T-helper 2 cell (primary cell): ENCODE results near the gene NPM1.
"Not testable (repeated sequence)": the region's sequence is repeated elsewhere in the genome, so short reads cannot be mapped to it uniquely, and the experiment has no call there.

ENCODE experiments used
- DNase-seq, 5 experiments: peaks; one replicate each; pipeline versions ENCODE4 v3.0.0 to v3.0.0-alpha.2; 2012 to 2022

NPM1 gene

DNA sequence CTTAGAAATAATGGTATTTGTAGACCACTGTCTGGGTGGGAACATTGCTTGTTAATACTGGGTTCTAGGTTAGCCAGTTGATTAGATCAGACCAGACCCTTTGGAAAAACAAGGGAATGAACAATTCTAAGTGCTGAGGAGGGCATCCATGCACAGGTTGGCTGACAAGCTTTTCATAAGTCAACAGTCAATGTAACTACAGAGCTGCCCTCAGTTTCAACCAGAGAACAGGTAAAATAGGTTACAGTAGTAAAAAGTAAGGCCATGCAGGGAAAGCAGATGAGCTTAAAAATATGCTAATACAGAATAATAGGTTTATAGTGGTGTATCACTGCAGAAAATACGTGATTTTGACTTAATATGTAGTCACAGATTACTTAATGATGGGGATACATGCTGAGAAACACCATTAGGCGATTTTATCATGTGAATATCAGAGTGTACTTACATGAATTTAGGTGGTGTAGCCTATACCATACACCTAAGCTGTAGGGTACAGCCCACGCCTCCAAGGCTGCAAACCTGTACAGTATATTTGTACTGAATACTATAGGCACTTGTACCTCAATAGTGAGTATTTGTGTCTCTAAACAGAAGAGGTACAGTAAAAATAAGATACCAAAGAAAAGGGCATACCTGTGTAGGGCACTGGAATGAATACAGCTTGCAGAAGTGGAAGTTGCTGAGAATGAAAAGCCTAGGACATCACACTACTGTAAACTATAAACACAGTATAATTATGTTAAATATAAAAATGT lies 25.7 kb downstream of the NPM1 start:
- DNase-seq = no peak

DNA sequence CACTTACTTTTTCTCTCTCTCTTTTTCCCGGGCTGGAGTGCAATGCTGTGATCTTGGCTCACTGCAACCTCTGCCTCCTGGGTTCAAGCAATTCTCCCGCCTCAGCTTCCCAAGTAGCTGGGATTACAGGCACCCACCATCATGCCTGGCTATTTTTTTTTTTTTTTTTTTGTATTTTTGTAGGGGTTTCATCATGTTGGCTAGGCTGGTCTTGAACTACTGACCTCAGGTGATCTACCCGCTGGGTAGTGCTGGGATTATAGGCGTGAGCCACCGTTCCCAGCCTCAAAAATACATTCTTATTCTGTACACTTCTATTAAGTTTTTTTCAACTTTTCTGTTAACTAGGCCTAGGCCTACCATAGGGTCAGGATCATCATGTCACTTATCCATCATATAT lies 26.3 kb downstream of the NPM1 start:
- DNase-seq = not testable (repeated sequence)

DNA sequence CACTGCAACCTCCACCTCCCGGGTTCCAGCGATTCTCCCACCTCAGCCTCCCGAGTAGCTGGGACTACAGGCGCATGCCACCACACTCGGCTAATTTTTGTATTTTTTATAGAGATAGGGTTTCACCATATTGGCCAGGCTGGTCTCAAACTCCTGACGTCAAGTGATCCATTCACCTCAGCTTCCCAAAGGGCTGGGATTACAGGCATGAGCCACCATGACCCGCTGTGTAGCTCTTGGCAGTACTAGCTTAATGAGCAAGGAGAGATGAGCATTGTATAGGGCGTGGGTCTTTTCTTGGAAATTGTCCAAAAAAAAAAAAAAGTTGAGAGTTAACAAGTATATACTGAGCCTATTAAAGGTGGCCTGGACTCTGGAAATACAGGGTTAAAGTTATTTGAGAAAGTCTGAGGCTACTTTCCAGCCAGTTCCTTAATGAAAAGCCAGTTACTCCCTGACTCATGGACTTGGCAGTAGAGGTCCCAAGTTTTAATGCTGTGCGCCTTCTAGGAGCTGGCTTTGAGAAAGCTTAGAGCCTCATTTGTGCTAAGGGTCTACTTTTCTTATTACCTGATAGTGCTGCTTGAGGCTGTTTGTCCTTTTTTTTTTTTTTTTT lies 27.6 kb downstream of the NPM1 start:
- DNase-seq = no peak

DNA sequence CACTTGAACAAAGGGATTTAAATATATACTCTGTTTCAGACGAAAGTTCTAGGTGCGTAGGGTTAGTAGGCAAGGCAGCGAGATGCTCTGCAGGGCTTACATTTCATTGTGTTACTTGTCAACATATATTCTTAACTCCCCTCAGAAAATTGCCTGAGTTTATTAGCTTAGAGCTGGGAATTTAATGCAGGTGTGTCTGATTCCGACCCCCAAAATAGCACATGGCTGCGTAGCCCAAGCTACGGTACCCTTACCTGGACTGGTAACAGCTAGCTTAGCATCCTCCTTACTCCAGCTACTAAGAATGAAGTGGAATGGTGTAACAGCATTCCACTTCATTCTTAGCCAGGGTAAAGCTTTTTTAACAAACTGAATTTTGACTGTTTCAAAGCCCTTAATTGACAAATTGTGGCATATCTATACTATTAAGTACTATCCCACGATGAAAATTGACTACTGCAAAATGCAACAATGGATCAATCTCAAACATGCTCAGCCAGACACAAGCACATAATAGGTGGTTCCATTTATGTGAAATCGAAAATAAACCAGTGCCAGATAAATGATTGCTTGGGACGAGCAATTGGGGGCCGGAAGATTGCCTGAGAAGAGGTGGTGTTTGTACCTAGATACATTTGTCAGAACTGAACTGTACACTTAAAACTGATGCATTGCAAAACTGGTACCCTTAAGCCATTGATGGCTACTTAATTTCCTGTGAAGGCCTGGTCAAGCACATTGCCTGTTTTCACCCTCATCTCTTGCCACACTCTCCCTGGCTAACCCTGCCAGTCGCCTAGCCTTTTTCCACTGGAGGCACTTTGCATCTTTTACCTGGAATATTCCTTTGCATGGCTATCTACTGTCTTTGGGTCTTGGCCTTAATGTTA lies 28.8 kb downstream of the NPM1 start:
- DNase-seq = no peak

DNA sequence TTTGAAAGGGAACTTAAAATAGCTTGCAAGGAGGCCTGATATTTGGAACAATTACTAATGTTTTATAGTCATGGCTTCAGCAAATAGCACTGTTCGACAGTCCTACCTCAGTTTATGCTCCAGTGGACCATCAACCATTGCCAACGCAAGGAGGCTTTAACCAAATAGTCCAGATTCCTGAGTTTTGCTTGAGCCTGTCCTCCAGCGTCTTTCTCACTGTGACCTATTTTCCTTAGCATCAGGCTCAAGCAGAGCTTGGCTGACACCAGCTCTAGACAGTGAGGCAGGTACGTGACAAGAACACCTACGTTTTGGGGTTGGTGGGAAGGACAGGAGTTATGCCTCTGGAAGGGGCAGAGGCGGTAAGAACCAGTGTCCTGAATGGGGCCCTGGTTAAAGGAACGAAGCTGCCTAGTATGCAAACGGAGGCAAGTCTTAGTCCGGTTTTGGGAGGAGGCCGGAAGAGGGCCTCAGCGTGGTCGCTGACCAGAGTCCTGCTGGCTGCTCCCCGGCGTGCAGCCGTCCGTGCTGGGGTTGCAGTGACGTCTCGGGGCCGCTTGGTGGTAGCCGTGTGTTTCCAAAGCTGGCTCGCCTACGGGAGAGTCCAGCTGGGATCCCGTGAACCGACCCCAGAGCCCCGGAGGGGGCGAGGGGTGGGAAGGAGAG lies 30.8 kb downstream of the NPM1 start:
- peak in 4 of 5 experiments; percentile 9 to 43 (median 36) for DNase-seq

DNA sequence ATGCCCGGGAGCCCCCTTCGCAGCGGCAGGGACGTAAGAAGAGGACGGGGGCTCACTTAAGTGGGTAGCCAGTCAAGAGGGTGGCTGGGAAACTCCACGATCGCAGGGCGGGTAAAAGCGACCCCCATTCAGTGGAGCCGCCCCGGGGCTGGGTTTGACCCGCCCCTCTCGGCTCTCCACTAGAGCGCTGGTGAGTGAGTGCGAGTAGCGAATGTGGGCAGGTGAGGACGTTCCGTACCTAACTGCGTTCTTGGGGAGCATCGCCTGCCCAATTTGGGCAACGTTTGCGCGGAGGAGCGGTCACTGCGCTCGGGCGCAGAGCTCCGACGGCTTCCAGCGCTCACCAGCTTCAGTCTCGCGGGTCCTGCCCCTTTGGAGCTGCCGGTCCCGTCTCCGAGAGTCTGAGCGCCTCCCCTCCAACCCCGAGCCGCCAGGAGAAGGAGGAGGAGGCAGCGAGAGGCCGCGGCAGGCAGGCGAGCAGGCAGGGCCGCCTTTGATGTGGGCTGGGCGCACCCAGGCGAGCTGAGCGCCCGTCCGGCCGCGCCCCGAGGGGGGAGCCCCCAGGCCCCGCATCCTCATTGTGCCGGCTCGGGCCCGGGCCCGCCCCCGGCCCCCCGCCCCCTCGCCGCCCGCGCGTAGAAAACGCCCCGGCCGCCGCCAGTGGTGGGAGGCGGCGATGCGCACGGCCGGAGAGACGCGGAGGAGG lies 31.5 kb downstream of the NPM1 start, which contains the start of gene FGF18:
FGF18 (plus strand) TSS at position 666 of the 706 bp plus-strand sequence. CDS start 553 bp downstream, outside the sequence.
- peak in 3 of 5 experiments; percentile 27 to 41 (median 39) for DNase-seq

DNA sequence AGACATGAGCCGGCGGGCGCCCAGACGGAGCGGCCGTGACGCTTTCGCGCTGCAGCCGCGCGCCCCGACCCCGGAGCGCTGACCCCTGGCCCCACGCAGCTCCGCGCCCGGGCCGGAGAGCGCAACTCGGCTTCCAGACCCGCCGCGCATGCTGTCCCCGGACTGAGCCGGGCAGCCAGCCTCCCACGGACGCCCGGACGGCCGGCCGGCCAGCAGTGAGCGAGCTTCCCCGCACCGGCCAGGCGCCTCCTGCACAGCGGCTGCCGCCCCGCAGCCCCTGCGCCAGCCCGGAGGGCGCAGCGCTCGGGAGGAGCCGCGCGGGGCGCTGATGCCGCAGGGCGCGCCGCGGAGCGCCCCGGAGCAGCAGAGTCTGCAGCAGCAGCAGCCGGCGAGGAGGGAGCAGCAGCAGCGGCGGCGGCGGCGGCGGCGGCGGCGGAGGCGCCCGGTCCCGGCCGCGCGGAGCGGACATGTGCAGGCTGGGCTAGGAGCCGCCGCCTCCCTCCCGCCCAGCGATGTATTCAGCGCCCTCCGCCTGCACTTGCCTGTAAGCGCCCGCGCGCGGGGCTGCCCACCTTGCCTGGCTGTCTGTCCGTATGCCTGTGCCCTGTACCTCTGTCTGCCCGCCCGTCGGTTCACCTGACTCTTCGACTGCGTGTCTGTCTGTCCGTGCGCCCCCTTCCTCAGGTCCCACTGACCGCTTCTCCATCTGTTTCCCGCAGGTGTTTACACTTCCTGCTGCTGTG lies 32.2 kb downstream of the NPM1 start:
- peak in 1 of 5 experiments; percentile 66 for DNase-seq

DNA sequence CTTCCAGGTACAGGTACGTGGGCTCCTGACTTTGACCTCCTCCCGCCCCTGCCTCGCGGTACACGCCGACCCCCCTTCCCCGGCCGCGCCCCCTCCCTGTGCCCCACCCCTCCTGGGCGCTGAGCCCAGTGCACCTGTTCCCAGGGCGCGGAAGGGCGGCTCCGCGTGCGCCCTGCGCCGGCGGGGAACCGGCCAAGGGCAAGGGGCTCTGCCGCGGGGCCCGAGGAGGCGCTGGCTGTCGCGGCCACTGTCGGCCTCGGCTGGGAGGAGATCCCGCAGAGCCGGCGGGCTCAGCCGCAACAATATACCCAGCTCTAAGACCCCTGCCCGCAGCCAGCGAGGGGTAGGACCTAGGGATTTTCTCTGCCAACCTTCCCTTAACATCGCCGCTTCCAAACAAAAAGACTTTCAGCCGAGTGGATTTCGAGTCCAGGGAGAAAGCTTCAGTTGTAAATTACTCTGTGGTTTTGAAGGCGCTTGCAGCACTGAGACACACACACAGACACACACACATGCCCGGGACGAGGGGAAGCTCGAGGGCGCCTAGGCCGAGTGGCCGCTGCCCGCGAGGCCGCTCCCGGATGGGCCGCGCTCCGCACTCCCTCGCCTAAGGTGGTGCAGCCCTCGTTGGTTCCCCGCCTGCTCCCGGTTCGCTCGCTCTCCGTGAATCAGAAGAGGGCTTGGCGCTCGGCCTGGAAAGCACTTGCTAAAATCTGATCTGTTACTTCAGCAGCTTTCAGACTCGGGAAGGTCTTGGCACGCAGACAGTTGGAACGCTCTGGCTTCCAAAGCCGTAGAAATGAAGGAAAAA lies 33.0 kb downstream of the NPM1 start:
- no peak for DNase-seq

DNA sequence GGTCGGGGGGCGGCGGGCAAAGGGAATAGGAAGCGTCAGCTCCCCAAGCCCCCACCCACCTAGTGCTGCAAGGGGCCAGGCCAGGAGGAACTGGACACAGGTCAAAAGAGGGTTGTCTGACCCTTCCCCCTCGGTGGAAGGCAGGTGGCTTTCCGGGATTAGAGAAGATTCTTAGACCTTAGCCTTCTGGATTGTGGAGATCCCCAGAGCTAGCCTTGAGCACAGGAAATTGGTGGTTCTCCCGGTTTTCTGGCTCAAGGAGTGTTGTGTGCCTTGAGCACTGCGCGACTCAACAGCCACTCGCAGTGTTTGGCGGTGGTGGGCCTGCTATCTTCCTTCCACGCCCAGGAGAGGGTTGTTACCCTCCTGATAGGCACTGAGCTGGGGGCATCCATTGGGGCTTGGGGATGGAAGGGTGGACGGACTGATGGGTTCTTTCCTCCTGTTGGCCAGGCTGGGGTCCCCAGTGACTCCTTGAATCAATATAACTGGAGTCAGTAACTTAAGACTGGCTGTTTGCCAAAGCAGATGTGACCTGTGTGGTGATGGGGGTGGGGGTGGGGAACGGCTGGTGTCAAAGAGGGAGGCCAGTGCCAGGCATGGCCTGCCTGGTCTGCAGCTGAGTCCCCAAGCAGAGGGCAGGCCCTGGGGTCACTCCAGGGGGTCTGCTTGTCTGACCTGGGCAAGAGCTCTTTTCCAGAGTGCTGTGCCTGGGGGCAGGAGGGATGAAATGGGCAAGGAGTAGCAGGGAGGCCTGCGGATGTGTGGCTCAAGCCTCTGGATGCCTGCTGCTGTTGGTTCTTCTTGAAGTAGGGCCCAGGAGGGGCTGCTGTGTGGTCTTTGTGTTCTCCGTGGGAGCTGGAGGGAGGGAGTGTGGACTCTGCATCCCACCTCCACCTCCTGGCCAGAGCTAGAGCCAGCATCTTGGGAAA lies 33.9 kb downstream of the NPM1 start:
- no peak for DNase-seq

DNA sequence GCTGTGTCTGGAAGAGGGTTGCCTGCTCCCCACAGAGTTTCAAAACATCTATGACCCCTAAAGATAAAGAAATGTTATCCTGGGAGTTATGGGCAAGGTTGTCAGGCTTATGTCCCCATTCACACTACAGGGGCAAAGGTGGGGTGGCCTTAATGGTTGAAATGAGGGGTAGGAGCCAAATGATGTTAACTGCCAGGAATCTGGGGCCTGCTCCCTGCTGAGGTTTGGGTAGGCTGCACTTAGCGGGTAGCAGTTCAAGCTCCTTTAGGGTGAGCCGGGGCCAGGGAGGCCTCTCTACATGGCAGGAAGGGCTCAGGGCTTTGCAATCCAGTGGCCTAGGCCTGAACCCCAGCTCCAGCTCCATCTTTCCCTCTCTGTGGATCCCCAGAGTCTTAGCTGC lies 34.8 kb downstream of the NPM1 start:
- no peak for DNase-seq

DNA sequence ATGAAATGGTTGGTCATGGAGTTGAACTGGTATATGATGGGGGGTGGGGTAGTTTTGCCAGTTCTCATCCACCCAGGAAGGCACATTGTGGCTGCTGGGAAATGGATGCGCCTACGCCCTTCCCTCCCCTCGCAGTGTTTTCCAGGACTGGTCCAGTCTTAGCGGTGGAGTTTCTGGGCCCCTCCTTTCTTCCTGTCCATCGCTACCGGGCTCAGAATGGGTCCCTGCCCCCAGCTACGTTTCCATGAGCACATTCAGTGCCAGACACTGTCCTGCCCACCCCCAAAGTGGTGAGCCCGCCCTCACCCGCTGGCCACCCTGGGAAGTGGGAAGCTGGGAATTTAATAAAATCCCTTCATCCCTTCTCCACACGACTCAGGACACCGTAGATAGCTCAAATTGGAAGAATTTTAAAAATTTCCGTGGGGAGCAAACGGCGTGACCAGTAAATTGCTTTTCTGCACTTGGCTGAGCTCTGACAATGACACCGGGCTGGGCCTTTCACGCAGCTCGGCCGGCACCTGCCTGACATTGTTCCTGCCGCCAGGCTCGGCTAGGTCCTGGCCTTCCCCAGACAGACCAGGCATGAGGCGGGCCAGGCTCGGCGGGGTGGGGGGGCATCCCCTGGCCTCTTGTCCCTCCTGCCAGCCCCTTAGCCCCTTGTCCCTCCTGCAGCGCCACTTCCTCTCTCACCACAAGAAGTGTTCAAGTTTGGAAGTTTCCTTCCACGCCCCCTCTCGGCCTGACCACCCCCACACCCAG lies 35.4 kb downstream of the NPM1 start:
- no peak for DNase-seq

DNA sequence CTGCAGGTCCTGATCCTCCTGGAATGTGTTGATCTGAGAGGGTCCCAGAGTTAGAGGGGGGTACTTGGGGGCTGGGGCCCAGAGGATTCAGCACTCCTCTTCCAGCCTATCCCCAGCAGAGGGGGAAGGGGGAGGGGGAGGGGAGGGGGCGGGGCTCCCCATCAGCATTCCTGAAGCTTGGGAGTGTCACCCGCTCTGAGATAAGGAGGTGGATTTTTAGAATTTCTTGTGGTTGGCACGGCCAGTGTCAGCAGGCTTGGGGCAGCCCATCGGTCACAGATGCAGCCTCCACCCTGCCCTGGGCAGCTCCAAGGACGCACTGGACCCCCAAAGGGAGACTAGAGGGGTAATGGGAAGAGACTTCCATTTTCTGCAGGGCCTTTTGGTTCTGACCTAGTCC lies 37.1 kb downstream of the NPM1 start:
- DNase-seq = no peak

DNA sequence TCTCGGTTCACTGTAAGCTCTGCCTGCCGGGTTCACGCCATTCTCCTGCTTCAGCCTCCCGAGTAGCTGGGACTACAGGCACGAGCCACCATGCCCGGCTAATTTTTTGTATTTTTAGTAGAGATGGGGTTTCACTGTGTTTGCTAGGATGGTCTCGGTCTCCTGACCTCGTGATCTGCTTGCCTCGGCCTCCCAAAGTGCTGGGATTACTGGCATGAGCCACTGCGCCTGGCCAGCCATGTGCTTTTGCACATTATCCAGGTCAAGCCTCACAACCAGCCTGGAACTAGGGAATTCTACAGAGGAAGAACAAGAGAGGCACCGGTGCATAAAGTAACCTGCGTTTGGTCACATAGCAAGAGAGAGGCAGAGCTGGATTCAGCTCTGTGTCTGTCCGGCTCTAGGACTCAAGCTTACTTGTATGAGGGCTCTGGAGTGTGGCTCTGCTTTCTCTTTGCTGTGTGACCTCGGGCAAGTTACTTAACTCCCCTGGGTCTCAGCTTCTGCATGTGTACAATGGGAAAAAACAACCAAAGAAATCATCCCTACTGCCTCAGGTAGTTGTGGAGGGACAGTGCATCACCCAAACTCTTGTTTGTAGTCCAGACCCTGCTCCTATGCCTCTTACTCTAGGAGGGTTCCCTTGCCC lies 38.1 kb downstream of the NPM1 start:
- no peak for DNase-seq

DNA sequence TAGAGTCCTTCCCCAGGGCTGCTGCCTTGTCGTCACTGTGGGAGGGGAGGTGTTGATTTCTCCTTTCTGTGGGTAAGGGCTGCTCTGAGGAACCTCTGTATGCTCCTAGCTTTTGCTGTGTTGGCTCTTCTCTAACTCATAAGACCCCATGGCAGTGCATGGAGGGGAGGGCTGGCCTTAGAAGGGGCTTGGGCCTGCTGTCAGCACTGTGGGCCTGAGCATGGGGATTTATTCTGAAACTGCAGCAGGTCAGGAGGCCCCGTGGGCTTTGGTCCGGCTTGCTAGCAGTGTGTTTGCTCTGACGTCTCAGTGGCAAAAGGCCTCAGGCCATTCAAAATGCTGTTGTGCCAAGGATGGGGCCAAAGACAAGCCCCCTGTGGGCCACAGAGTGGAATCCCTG lies 38.6 kb downstream of the NPM1 start:
- no peak for DNase-seq

DNA sequence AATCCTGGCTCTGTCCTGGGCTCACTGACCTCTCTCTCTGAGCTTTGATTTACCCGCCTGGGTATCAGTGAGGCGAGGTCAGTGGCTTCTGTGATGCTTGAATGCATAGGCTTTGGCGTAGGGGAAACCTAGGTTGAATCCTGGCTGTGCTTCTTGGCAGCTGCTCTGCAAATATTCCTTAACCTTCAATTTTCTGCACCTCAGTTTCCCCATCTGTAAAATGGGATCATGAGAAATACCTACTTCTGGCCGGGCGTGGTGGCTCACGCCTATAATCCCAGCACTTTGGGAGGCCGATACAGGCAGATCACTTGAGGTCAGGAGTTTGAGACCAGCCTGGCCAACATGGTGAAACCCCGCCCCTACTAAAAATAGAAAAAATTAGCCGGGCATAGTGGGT lies 39.0 kb downstream of the NPM1 start:
- no peak for DNase-seq

DNA sequence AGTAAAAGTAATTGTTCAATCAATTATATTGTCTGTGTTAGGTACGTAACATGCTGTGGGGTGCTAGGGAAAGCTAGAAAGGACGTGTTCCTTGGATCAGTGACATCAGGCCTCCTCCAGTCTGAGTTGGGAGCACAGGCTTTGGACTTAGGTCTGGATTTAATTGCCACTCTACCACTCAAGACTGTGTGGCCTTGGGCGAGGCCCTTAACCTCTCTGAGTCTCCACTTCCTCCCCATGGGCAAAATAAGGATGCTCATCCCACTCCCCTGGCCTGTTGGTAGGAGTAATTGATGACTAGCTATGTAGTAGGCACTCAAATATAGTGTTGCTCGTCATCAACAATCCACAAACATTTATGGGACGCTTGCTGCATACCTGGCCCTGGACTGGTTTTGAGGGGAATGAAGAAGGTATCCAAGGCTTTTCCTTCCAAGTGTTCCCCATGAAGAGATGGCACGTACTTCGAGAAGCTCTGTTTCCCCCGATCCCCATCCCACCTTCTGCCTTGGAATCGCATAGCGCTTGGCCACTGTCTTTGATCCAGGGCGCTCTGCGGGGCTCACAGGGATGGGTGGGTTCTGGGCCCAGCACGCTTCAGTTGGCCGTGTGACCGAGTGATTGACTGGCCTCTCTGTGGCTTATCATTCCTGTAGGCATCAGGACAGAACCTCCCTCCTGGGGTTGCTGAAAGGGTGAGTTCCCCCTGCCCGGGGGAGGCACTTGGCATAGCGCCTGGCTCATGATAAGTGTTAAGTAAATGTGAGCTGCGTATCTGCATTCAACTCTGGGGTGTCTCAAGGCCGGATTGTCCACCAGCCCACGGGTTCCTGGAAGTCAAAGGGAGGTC lies 39.9 kb downstream of the NPM1 start:
- no peak for DNase-seq

DNA sequence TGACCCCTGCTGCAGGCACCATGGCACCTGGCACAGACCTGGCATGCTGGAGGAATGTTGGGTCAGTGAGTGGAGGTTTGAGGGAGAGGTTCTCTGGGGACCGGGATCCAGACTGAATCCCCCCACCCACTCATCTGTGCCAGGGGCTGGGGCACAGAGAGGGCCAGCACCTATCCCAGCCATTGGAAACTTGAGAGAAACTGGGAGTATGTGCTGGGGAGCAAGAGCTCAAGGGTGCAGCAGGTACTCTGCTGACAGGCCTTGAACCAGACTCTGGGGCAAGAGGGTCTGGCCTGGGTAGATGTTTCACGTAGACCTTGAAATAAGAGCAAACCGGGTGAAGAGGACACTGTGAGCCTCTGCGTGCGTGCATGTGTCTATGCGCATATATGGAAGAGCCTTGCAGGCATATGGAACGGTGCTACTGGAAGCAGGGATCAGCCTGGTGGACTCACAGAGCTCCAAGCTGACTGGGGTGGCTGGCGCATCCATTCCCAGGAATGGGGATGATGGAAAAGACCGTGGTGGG lies 40.6 kb downstream of the NPM1 start:
- no peak for DNase-seq
